NOMO-1 treated with DMSO at 0.1 percent for 48 hours (cell line): ENCODE results near the gene COL24A1.
"Not testable (repeated sequence)": the region's sequence is repeated elsewhere in the genome, so short reads cannot be mapped to it uniquely, and the experiment has no call there.

Source experiments
- DNase-seq: peaks from one replicate; lab custom pipeline; 2025; ENCODE audit not compliant: unreplicated experiment; lab: John Stamatoyannopoulos, UW

Gene COL24A1

DNA sequence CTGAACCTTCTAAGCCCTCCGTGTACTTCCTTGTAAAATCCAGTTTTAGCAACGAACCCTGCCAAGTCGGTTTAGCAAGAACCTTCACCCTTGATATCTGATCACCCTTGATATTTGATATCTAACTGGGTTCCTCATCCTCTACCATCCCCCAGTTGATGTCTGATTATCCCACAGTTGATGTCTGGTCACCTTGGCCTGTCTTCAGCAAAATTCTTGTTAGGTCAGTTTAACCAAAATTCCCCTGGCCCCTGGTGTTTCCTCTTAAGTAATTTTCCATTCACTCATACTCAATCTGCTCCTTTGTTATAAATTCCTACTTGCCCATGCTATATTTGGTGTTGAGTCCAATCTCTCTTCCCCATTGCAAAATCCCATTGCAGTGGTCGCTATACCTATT, 333.9 kb downstream of the COL24A1 start:
- no peak for DNase-seq

DNA sequence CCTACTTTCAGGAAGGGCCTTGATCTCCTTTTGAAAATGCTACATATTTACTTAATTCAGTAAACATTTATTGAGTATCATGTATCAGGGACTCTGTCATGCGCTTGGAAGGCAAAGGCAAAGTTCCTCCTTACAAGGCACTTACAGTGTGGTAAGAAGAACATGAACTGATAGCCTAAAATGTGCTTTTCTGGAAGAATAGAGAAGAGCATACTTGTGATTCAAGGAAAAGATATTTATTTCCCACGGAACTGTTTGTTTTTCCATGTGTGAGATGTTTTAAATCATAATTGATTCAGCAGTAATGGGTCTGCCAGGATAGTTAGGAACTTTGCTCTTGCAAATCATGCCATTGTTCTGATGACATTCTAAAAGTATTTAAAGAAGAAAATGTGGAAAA, 338.2 kb downstream of the COL24A1 start:
- DNase-seq = no peak

DNA sequence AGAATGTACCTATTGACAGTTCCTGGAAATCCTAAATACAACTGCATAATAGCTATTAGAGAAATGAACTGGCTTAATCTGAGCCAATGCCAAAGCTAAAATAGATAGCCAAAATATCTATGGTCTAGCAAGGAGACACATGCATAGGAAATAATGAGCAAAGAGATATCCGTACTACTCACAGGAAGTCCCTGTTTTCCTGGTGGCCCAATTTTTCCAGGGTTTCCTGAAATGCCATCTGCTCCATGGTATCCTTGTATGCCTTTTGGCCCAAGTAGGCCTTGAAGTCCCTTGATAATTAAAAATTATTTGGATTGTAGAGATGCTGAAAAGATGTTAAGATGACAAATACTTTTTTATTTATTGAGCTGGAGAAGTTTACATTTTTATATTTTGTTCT, 340.0 kb downstream of the COL24A1 start:
- no peak for DNase-seq

DNA sequence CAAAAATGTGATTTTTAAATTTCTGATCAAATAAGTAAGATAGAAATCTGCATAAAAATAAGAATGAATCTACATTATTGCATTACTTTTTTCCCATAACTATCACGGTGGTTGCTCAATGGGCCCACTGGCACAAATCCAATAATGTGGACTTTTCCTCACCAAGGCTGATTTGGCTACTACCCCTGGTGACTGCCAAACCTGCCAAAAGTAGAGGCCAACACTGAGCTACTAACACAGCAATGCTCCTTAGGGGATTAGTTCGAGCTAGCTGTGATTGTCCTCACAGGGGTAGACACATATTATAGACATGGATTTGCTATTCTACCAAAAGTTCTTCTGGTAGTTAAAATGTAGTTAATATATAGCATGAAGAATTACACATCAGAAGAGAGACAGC, 340.7 kb downstream of the COL24A1 start:
- no peak for DNase-seq

DNA sequence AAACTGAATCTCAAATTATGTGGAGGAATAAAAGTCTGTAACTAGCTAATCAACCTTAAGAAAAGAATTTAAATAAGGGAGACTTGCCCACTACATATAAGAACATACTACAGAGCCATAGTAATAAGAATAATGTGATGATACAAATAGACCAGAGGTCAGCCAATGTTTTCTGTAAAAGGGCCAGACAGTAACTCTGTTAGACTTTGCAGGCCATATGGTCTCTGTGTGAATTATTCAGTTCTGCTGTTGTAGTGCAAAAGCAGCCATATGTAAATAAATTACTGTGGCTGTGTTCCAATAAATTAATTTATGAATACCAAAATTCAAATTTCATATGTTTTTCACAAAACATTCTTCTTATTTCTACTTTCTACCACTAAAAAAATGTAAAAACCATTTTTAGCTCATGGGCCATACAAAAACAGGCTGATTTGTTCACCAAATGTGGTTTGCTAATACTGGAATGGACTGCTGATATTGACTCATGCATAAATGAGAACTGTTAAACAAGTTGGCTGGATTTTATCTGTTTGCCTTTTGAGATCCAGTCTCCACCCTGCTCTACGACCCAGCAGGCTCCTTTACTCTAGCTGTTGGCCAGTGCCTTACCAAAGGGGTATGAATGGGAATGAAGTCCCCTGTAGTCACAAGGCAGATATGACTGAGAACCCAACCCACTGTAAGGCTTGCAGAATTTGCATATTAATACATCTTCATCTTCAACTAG, 350.2 kb downstream of the COL24A1 start:
- DNase-seq = no peak

DNA sequence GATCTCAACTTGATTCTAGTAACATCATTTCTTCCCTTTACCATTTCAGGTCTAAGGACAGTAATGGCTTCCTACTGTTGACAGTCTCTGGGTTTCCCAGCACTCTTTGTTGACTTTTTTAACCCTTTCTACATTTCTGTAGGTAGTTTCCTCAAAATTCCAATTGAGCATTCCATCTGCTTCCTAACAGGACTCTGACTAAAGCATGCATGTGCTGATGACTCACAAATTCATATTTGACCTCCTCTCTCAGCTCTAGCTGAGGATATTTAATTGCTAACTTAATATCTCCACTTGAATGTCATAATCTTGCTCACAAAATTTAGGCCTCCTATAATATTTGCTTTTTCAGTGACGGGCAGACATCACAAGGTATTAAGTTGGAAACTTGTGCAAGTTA, 355.1 kb downstream of the COL24A1 start:
- no peak for DNase-seq

DNA sequence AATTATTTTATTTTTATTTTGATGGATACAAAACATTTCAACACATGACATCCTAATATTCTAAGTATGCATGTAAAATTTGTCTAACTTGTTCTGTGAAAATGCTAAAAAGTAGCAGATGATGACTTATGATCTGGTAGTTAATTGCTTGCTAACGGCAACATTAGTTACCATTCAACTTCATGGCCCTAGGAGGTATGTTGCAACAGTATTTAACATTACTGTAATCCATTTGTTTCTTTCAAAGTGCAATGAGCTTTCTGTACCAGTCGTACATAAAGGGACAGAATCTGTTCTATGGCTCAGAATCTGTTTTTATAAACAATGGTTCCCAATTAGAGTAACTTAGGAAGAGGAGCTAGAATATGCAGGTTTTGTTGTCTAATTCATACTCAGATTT, 356.8 kb downstream of the COL24A1 start:
- no peak for DNase-seq

DNA sequence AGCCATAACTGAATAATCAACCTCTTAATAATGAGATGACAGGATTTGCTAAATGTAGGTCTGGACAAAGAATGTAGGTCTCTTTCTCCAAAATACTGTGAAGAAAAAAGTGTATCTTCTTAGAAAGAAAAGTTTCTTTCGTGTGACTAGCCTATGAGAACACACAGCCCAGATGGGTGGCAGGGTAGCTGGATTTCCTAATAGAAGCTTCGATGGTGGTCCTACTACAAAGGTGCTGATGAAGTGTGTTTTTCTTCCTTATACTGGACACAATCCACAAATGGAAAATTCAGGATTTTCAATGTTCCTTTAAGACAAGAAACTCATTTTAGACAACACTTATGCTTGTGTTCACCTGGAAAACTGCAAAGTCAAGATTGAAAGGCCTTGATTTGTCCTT, 358.2 kb downstream of the COL24A1 start:
- DNase-seq = no peak

DNA sequence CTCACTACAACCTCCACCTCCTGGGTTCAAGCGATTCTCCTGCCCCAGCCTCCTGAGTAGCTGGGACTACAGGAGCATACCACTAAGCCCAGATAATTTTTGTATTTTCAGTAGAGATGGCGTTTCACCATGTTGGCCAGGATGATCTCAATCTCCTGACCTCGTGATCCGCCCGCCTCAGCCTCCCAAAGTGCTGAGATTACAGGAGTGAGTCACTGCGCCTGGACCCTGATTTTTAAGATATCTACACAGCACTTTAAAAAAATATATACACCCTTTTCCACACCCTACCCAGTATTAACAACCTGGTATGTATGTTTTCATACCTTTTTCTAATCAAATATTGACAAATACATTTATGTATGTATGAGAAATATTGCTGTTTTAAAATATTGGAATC, 379.6 kb downstream of the COL24A1 start:
- not testable (repeated sequence) for DNase-seq

DNA sequence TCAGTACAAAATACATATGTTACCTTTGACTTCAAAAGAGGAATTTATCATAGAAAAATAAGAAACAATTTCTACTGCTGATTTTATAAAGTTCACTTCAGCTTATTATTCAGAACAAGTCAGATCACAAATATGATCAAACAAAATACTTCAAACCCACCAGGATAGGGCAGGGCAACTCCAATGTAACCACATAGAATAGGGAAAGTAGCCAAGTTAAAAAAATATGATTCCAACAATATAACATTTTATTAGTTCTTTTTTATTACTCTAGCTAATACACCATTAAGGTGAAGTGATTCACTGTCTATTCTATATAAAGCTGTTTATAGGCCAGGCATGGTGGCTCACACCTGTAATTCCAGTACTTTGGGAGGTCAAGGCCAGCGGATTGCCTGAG, 393.8 kb downstream of the COL24A1 start:
- DNase-seq = no peak

DNA sequence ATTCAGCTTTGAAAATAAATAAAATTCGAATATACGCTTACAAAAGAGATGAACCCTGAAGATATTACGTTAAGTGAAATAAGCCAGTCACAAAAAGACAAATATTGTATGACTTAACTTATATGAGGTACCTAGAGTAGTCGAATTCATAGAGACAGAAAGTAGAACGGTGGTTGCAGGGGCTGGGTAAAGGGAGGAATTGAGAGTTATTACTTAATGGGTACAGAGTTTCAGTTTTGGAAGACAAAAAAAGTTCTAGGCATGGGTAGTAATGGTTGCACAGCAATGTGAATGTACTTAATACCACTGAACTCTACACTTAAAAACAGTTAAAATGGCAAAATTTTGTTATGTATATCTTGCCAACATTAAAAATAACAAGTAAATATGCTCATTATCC, 399.7 kb downstream of the COL24A1 start:
- no peak for DNase-seq

DNA sequence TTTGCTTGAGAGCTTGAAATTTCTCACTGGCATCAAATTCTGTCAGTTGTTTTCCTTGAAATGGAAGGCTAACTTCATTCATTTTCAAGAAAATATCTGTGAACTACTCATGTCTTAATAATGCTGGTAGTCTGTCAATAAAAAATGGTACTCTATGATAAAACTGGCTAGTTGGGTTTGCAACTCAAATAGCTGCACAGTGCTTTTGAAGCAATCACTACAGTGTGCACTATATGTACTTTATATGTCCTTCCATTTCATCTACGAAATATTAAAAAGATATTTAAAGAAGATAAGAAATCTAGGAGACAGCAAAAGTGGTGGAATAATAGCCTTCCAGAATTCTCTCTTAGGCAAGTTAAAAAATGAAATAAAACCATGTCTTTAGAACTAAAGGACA, 408.5 kb downstream of the COL24A1 start:
- no peak for DNase-seq

DNA sequence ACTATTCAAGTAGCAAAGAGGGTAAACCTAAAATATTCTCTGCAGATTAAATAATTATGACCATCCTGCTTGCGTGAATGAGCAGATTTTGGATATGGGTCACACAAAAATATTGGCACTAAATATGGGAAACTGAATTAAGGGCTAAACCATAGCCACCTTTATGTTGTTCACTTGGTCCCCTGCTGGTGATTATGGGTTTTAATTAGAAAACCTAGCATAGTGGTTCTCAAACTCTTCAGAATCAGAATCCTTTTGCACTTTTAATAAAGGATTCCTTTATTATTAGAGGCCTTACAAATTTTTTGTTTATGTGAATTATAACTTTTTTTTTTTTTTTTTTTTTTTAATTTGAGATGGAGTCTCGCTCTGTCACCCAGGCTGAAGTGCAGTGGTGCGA, 409.8 kb downstream of the COL24A1 start:
- no peak for DNase-seq

DNA sequence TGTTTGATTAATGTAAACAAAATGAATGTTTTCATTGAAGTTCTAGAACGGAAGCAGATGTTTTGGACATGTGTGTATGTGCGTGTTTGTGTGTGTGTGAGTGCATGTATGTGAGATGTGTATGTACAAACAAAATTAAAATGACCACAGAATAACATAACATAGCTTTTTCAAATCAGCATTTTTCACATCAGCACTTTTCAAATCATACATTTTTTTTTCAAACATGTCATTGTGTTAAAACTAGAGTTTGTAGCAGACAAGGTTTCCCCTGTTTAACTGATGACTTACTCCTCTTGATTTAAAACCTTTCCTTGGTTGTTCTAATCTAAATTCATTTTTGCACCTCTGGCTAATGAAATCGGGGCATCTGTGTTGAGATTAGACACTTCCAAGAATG, 412.8 kb downstream of the COL24A1 start:
- no peak for DNase-seq

DNA sequence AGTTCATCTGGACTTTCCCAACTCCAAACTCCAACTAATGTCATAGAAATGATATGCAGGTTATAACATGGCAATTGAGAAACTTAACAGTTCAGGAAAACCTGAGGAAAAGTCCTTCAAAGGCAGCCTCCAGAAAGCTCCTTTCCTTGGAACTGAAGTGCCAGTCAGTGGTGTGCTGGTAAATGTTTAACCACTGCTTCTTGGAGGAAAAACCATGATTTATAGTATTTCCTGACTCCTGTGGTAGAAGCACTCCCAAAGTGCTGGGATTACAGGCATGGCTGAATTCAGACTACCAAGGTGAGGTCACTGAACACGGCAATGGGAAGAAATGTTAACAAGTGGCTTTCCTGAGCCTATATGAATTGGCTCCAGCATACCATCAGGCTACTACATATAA, 421.6 kb downstream of the COL24A1 start:
- DNase-seq = no peak

DNA sequence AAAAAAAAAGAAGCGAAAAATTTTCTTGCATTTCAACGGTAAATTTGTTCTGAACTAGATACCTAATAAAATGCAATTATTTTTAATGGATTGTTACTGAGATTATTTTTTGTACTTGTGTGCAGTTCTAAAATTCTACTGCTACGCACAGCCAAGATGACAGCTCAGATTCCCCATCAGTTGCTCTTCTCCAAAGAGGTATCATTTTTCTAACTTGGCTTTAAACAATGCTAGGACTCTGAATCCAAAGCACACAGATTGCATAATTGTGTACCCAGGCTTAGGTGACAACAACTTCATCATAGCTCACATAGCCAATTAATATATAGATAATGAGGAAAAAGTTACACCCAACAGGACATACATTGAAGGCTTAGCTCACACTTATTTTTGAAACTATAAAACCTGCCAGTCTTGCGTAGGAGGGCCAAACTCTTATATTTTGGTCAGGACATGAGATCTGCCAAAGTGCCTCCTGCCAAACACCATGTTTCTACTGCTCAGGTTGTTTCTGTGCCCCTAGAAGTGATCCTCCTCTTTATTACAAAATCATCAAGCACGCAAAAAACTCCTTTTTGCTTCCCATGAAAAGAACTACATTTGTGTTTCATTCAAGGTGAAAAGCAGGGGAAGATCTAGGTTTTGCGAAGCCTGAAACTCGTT, 437.8 kb downstream of the COL24A1 start:
- DNase-seq = no peak

DNA sequence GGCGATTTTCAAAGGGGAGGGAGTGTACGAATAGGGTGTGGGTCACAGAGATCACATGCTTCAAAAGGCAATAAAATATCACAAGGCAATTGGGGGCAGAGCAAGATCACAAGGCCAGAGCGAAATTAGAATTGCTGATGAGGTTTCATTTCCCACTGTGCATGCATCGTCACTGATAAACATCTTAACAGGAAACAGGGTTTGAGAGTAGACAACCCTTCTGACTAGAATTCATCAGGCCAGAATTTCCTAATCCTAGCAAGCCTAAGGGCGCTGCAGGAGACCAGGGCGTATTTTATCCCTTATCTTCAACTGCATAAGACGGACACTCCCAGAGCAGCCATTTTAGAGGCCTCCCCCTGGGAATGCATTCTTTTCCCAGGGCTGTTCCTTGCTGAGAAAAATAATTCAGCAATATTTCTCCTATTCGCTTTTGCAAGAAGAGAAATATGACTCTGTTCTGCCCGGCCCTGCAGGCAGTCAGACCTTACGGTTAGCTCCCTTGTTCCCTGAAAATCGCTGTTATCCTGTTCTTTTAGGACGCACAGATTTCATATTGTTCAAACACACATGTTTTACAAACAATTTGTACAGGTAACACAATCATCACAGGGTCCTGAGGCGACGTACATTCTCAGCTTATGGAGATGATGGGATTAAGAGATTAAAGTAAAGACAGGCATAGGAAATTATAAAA, 442.0 kb downstream of the COL24A1 start:
- not testable (repeated sequence) for DNase-seq

DNA sequence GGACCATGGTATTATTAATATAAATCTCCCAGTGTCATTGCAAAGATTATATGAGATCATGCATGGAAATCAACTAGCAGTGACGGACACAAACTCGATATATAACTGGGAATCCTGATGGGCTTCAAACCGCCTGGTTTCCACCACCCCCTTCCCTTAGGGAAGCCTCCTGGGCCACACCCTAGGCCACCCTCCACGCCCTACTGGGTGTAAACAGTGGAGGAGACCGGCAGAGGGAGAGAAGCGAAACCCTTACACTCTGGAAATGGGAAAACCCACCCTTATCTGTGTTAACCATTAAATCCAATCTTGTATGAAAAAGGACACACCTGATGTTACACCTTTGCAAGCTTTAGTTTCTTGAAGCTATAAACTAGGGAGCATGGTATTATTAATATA, 447.7 kb downstream of the COL24A1 start:
- no peak for DNase-seq

DNA sequence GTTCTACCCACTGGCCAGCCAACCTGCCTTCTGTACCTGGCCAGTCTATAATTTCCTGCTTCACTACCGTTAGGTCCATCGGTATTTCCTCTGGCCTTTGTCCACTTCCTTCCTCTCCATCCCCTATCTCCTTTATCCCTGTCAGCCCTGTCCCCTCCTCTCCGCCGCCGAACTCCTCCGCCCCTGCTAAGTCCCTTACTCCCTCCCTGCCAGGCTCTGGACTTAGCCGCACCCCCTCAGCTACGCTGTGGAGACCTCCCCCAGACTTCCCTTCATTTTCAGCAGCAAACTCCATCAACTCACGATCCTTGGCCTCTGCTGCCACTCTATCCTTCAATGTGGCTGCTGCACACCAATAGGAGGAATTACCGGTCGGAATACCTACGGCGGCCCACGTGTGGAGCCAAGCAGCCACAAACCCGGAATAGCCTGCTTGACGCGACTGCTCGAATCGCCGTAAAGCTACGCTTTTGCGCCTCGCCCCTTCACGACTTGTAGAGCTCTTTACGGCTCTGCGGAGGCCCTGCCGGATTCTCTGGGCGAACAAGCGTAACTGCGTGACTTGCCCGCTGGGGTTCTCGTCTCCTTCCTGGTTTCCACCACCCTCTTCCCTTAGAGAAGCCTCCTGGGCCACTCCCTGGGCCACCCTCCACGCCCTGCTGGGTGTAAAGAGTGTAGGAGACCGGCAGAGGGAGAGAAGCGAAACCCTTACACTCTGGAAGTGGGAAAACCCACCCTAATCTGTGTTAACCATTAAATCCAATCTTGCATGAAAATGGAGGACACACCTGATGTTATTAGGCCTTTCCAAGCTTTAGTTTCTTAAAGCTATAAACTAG, 448.4 kb downstream of the COL24A1 start, which contains the start of gene ZNHIT6:
Gene ZNHIT6, minus strand, starts transcription at position 444 of the 839 bp plus-strand sequence. Its CDS starts 149 bp downstream, at position 295.
- peak; percentile 94 for DNase-seq

DNA sequence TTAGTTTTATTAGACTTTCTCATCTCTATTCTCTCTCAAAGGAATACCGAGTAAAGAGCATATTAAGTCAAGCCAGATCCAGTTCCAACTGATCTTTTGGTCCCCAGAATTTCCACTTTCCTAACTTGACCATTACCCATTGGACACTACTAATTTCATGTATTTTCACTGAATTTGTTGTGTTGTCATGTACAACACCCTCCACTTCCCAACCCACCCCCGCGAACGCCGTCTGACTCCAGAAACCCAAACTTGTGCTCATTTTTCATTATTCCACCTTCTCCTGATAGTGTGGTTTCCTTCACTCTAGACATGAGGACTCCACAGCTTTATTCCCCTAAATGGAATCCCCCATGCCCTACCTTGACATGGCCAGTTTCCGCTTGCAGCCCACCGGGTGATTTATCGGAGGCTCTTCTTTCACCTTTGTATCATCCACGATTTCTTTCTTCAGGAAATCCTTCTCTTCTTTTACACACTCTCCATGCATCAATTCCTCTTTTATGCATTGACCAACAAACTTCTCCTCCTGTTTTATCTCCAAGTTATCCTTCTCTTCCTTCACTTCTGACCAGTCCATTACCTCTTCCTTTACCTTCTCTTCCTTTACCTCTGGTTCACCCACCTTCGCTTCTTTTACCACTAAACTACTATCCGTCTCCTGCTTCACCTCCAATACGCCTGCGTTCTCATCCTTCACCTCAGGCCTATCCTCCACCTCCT, 449.1 kb downstream of the COL24A1 start:
- no peak for DNase-seq

DNA sequence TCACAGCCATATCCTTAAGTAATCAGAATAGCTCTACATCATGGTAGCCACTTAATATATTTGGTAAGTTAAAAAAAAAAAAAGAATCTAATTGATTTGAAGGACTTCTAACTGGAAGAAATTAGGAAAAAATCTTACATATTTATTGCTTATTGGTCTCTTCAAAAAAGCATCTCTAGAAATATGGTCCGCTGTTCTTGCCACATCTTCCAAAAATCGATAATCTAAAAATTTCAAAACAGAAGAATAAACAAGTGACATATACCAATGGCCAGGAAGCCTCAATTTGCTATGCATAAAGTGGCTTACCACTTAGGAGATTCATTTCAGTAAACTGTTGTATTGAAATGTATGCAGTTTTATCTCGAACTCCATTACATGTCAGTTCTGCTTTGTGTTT, 450.6 kb downstream of the COL24A1 start:
- no peak for DNase-seq
